MM.1S (cell line): ENCODE measurements around the gene NOX5.

ENCODE experiments used
- CTCF ChIP-seq: fragments of 300-600 bp; sonication (generic); IDR thresholded peaks from 2 replicates; pipeline ENCODE4 v1.5.1; 2016; ENCODE audit warnings: antibody characterized with exemption, low read length, mixed read lengths
- EZH2 ChIP-seq: fragments of 300-600 bp; sonication (generic); optimal IDR thresholded peaks from 2 replicates; pipeline ENCODE3; 2017; ENCODE audit warnings: low read depth, mild to moderate bottlenecking, antibody characterized with exemption, low read length, mixed read lengths
- EZH2phosphoT487 ChIP-seq: fragments of 300-600 bp; sonication (generic); IDR thresholded peaks from 2 replicates; pipeline ENCODE4 v1.6.1; 2018; ENCODE audit warnings: antibody characterized with exemption, low read length

GRCh38 chr15:69092159-69092558 lies 77.7 kb downstream of the NOX5 start:
- TF ChIP-seq CTCF (no peak), EZH2phosphoT487 (no peak), EZH2 (no peak)
